Esophagus mucosa (tissue), 1 donor: ENCODE measurements around the gene CALML3. TPM values are rescaled to one million over a fixed set of nuclear protein-coding genes. Genes with fewer than 3 reads are reported as not detected.
"Not testable (repeated sequence)": the region's sequence is repeated elsewhere in the genome, so short reads cannot be mapped to it uniquely, and the experiment has no call there.

ENCODE experiments used
- ATAC-seq: fragments of 200-7000 bp; cut with Tn5 transposase; one replicate; pipeline ENCODE4 v1.9.1; 2020
- total RNA-seq: library from RNA; stranded (reverse); gene quantifications from one replicate; pipeline ENCODE4 v1.2.4, GENCODE V29; 2023
- donor health status: DM: yes; HTN: yes; CAD: no.

The CALML3 gene
- total RNA-seq, result 501 TPM

GRCh38 chr10:5524641-5525560, at the start of gene CALML3:
Gene CALML3 (plus strand): TSS chr10:5524961. CDS start chr10:5525086, 125 bp downstream.
- peak; percentile 79 for ATAC-seq

GRCh38 chr10:5475088-5475487, 49.7 kb upstream of the CALML3 start:
- ATAC-seq, result not testable (repeated sequence)

GRCh38 chr10:5475974-5476807, 48.6 kb upstream of the CALML3 start:
- ATAC-seq, result not testable (repeated sequence)

- peak; percentile 70 for ATAC-seq
Measured at GRCh38 chr10:5476918-5477525, 47.7 kb upstream of the CALML3 start.

- peak; percentile 26 for ATAC-seq
Measured at GRCh38 chr10:5477948-5478693, 46.6 kb upstream of the CALML3 start.

- ATAC-seq, result peak; percentile 26
Measured at GRCh38 chr10:5478694-5479305, 46.0 kb upstream of the CALML3 start.

- no peak for ATAC-seq
Measured at GRCh38 chr10:5479481-5480161, 45.1 kb upstream of the CALML3 start.

GRCh38 chr10:5480162-5480941, 44.4 kb upstream of the CALML3 start:
- no peak for ATAC-seq

GRCh38 chr10:5481121-5481520, 43.6 kb upstream of the CALML3 start:
- ATAC-seq, result no peak

- no peak for ATAC-seq
Measured at GRCh38 chr10:5482016-5482415, 42.7 kb upstream of the CALML3 start.

GRCh38 chr10:5484205-5484604, 40.6 kb upstream of the CALML3 start:
- peak; percentile 56 for ATAC-seq

GRCh38 chr10:5485290-5485689, 39.5 kb upstream of the CALML3 start:
- ATAC-seq, result no peak

GRCh38 chr10:5485948-5486852, 38.6 kb upstream of the CALML3 start:
- ATAC-seq, result no peak

GRCh38 chr10:5486853-5487235, 37.9 kb upstream of the CALML3 start:
- ATAC-seq, result no peak

GRCh38 chr10:5488272-5489161, 36.2 kb upstream of the CALML3 start:
- ATAC-seq, result peak; percentile 92

- no peak for ATAC-seq
Measured at GRCh38 chr10:5490032-5490431, 34.7 kb upstream of the CALML3 start.

GRCh38 chr10:5490698-5491464, 33.9 kb upstream of the CALML3 start:
- no peak for ATAC-seq
